Measurements from ENCODE around the gene CLIC6. TPM values are rescaled to one million over a fixed set of nuclear protein-coding genes. Genes with fewer than 3 reads are reported as not detected.
"Not testable (repeated sequence)": the region's sequence is repeated elsewhere in the genome, so short reads cannot be mapped to it uniquely, and the experiment has no call there.

The CLIC6 gene
- total RNA-seq, 1 donor = 0.18 TPM

GRCh38 chr21:34650861-34651431 is 17.8 kb upstream of the CLIC6 start:
- DNase-seq (ENCODE audit: low read depth) = no peak
- no peak for TF ChIP-seq CTCF (IDR thresholded peaks at IDR 0.05; ENCODE audit: insufficient read depth, low read length)
- no peak overlapping the region for H3K4me3 ChIP-seq (ENCODE audit: low read depth, low read length)

DNA sequence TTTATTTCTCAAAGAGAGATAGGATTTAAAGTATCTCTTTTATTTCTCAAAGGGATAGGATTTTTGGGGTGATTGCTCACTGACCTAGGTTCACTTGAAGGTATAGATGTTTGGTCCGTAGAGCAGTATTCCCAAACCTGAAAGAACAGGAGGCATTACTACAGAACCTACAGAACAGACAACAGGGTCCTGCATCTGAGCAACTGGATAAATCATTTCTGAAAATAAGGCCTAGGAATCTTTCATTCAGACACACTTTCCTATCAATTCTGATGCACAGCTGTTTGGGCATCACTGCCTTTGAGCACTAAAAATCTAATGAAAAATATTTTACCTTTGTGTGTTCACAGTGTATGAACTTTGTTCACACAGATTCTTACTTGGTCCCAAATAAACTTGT is 17.2 kb upstream of the CLIC6 start:
- H3K4me3 ChIP-seq (ENCODE audit: low read depth, low read length) = no peak overlapping the region
- TF ChIP-seq CTCF (IDR thresholded peaks at IDR 0.05; ENCODE audit: insufficient read depth, low read length) = no peak
- no peak for DNase-seq (ENCODE audit: low read depth)

GRCh38 chr21:34653522-34653921 is 15.3 kb upstream of the CLIC6 start:
- H3K4me3 ChIP-seq (ENCODE audit: low read depth, low read length) = no peak overlapping the region

GRCh38 chr21:34661848-34662247 is 6.9 kb upstream of the CLIC6 start:
- TF ChIP-seq CTCF (IDR thresholded peaks at IDR 0.05; ENCODE audit: insufficient read depth, low read length) = no peak
- no peak overlapping the region for H3K4me3 ChIP-seq (ENCODE audit: low read depth, low read length)
- no peak for DNase-seq (ENCODE audit: low read depth)

More at GRCh38 chr21:34653522-34653921, 15.3 kb upstream of the CLIC6 start:
- TF ChIP-seq CTCF (IDR thresholded peaks at IDR 0.05; ENCODE audit: insufficient read depth, low read length) = no peak
- DNase-seq (ENCODE audit: low read depth) = no peak

DNA sequence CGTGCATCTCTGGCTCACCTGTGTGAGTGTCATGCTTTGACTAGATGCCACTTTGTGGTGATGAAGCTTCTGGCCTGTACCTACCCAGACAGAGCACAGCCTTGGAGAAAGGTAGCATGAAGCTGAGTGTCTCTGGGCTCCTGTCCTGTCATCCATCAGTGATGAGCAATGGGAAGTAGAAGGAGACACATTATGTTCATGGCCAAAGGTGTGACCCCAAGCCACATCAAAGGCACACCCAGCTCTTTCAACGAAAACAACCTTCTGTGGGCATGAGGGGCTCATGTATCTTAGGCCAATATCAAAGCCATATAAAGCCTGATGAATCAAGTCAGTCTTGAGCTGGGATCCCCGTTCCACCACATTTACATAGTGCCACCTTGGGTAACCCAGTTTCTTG is 1.0 kb upstream of the CLIC6 start:
- no peak for DNase-seq (ENCODE audit: low read depth)
- no peak overlapping the region for H3K4me3 ChIP-seq (ENCODE audit: low read depth, low read length)
- no peak for TF ChIP-seq CTCF (IDR thresholded peaks at IDR 0.05; ENCODE audit: insufficient read depth, low read length)

GRCh38 chr21:34669149-34669879 is 520 bp downstream of the CLIC6 start:
- no peak for DNase-seq (ENCODE audit: low read depth)
- no peak for TF ChIP-seq CTCF (IDR thresholded peaks at IDR 0.05; ENCODE audit: insufficient read depth, low read length)
- H3K4me3 ChIP-seq (ENCODE audit: low read depth, low read length) = no peak overlapping the region

DNA sequence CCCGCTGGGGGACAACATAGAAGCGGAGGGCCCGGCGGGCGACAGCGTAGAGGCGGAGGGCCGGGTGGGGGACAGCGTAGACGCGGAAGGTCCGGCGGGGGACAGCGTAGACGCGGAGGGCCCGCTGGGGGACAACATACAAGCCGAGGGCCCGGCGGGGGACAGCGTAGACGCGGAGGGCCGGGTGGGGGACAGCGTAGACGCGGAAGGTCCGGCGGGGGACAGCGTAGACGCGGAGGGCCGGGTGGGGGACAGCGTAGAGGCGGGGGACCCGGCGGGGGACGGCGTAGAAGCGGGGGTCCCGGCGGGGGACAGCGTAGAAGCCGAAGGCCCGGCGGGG is 1.1 kb downstream of the CLIC6 start:
- not testable (repeated sequence) for DNase-seq (ENCODE audit: low read depth); H3K4me3 ChIP-seq (ENCODE audit: low read depth, low read length)
